Pancreas (tissue), 10 donors: ENCODE results near the gene NR2F6. TPM values are rescaled to one million over a fixed set of nuclear protein-coding genes. Genes with fewer than 3 reads are reported as not detected.

Experiments
- ATAC-seq, 4 donors: fragments of 200-7000 bp; cut with Tn5 transposase; one replicate each; pipeline versions ENCODE4 v1.8.0 to v1.9.1; 2020; ENCODE audit warnings: mild to moderate bottlenecking in 4 of 4, moderate library complexity in 4 of 4
- DNase-seq, 6 donors: peaks; one replicate each; pipeline ENCODE4 v3.0.0-alpha.2; 2020
- FAIRE-seq: peaks from 2 replicates; lab custom pipeline; 2012; peaks lifted over from hg19 to GRCh38; lab: Jason Lieb, UNC
- H3K27ac ChIP-seq, 4 donors: fragments of 200-600 bp; sonication (generic); 1 replicate in 3 of 4; 2 replicates in 1 of 4; pipeline versions ENCODE4 v1.5.0 to v1.8.0; 2020
- H3K27me3 ChIP-seq, 4 donors: fragments of 200-600 bp; one replicate each; pipeline ENCODE4 v1.8.0; 2021
- H3K36me3 ChIP-seq, 3 donors: fragments of 200-600 bp; sonication (generic) in 1 of 3; one replicate each; pipeline versions ENCODE4 v1.5.0 to v1.8.0; 2020 to 2021
- H3K4me1 ChIP-seq, 3 donors: fragments of 200-600 bp; one replicate each; pipeline ENCODE4 v1.8.0; 2021
- H3K4me3 ChIP-seq, 4 donors: fragments of 200-600 bp; sonication (generic) in 2 of 4; one replicate each; pipeline versions ENCODE4 v1.5.0 to v1.8.0; 2020 to 2021
- H3K9me3 ChIP-seq, 4 donors: fragments of 200-600 bp; one replicate each; pipeline ENCODE4 v1.8.0; 2021
- CTCF ChIP-seq, 4 donors: fragments of 200-600 bp; sonication (generic) in 3 of 4; IDR thresholded peaks; one replicate each; pipeline versions ENCODE4 v1.5.0 to v1.8.0; 2021; ENCODE audit warnings: antibody characterized with exemption in 4 of 4
- WGBS, 2 donors: extraction: QIAGEN DNeasy Blood & Tissue Kit; methylation state at CpG; one replicate each; pipeline ENCODE4 v1.1.7; 2013; 5-methylcytosine and 5-hydroxymethylcytosine counted together
- intact Hi-C, 3 donors: fragments of 100-400 bp; cut with DNase I; formaldehyde crosslinking; loops; one replicate each; pipeline versions ENCODE4 v1.11.1 to v1.14.2; 2022
- polyA plus RNA-seq, 2 donors: library from polyadenylated mRNA; stranded (reverse); fragments of 200-250 nt; gene quantifications; one replicate each; pipeline ENCODE4 v1.2.3, GENCODE V29; 2013
- total RNA-seq, 6 donors: library from RNA; stranded (reverse); fragmentation: NEBNext Ultra II Directional in 4 of 6; extraction: Animal tissue kit (Norgen Biotek cat#: 25700) in 4 of 6; gene quantifications; one replicate each; pipeline versions ENCODE4 v1.2.1 to v1.2.4, GENCODE V29; 2021 to 2023
- donor health status: healthy with polysubstance abuse.
- donor health status: DM: no; HTN: no; CAD: no; lungs with moderate emphysema.
- donor health status: DM: no; HTN: no; CAD: no.
- donor health status: control.
- donor health status: control.
- donor health status: Bipolar disorder and iron deficiency.
- donor health status: DM: yes; HTN: yes; CAD: no.
- donor health status: DM: no; HTN: no; CAD: no.
- donor health status: DM: no; HTN: no; CAD: no.
- donor health status: DM: yes; HTN: yes; CAD: no.

Gene NR2F6
- total and polyA plus RNA-seq, 8 donors: 21.3 to 51.2 (median 34.6) TPM

GRCh38 chr19:17289489-17289888, 43.8 kb upstream of the NR2F6 start:
- no peaks in the 10 kb centered on the region for H3K4me1 ChIP-seq
- intact Hi-C loops: loop anchor here in 2 of 3 donors (10.0 kb wide), 1 partner anchor 225 kb away; no protein-coding TSS in a partner anchor
- no peak for TF ChIP-seq CTCF (IDR thresholded peaks at IDR 0.05)
- H3K27ac ChIP-seq: no peak overlapping the region
- H3K9me3 ChIP-seq: no peaks in the 10 kb centered on the region
- FAIRE-seq (no peak), DNase-seq (peak in 4 of 6 donors; percentile 45 to 74 (median 60)), ATAC-seq (peak in 3 of 4 donors; percentile 28 to 55 (median 32))
- WGBS, 2 donors: 17 to 21% methylated on average over 22 of the region's 22 CpGs
- no peak overlapping the region for H3K4me3 ChIP-seq
- H3K27me3 ChIP-seq: no peaks in the 10 kb centered on the region
- no peaks in the 10 kb centered on the region for H3K36me3 ChIP-seq

DNA sequence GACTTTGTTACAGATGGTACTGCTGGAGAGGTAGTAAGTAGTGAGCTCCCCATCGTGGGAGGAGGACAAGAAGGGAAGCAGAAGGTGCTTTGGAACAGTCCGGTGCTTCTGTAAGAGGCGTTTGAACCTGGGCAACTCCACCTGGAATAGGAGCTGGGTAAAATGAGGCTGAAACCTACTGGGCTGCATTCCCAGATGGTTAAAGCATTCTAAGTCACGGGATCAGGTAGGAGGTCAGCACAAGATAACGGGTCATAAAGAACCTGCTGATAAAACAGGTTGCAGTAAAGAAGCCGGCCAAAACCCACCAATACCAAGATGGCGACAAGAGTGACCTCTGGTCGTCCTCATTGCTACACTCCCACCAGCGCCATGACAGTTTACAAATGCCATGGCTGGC, 41.0 kb upstream of the NR2F6 start:
- peaks cover 0 to under 1% (median 0%) of the 10 kb centered on the region in 3 donors for H3K4me1 ChIP-seq
- H3K27ac ChIP-seq: no peak overlapping the region
- no peak for TF ChIP-seq CTCF (IDR thresholded peaks at IDR 0.05)
- DNase-seq (no peak), FAIRE-seq (no peak), ATAC-seq (no peak)
- intact Hi-C loops: loop anchor here in 2 of 3 donors (10.0 kb wide), 1 partner anchor 222 kb away; no protein-coding TSS in a partner anchor
- H3K4me3 ChIP-seq: no peak overlapping the region
- no peaks in the 10 kb centered on the region for H3K36me3 ChIP-seq
- 71 to 78% methylated on average over 9 of the region's 9 CpGs for WGBS, 2 donors
- H3K9me3 ChIP-seq: no peaks in the 10 kb centered on the region
- H3K27me3 ChIP-seq: peaks cover 0 to under 1% (median 0%) of the 10 kb centered on the region in 4 donors

DNA sequence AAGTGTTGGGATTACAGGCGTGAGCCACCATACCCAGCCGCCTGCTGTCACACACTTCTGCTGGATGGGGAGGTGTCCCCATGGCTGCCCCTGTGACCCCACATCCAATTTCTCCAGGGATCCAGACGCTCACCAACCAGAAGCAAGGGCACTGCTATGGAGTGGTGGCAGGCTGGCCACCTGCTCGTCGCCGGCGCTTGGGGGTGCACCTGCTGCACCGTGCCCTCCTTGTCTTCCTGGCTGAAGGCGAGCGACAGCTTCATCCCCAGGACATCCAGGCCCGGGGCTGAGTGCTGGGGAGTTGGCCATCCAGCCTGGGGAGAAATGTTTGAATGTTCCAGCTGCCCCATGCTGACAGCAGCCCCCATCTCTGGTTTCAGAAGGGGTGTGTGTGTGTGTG, 40.5 kb upstream of the NR2F6 start:
- Histone ChIP-seq H3K9me3 (no peaks in the 10 kb centered on the region), H3K27me3 (peaks cover 0 to 5% (median 0%) of the 10 kb centered on the region in 4 donors), H3K36me3 (no peaks in the 10 kb centered on the region), H3K27ac (no peak overlapping the region), H3K4me1 (peaks cover 0 to 4% (median 0%) of the 10 kb centered on the region in 3 donors), H3K4me3 (no peak overlapping the region)
- WGBS, 2 donors: 85 to 86% methylated on average over 11 of the region's 11 CpGs
- FAIRE-seq (no peak), ATAC-seq (no peak), DNase-seq (no peak)
- intact Hi-C loops: loop anchor here in 2 of 3 donors (10.0 kb wide), 1 partner anchor 221 kb away; no protein-coding TSS in a partner anchor
- TF ChIP-seq CTCF (IDR thresholded peaks at IDR 0.05): no peak

DNA sequence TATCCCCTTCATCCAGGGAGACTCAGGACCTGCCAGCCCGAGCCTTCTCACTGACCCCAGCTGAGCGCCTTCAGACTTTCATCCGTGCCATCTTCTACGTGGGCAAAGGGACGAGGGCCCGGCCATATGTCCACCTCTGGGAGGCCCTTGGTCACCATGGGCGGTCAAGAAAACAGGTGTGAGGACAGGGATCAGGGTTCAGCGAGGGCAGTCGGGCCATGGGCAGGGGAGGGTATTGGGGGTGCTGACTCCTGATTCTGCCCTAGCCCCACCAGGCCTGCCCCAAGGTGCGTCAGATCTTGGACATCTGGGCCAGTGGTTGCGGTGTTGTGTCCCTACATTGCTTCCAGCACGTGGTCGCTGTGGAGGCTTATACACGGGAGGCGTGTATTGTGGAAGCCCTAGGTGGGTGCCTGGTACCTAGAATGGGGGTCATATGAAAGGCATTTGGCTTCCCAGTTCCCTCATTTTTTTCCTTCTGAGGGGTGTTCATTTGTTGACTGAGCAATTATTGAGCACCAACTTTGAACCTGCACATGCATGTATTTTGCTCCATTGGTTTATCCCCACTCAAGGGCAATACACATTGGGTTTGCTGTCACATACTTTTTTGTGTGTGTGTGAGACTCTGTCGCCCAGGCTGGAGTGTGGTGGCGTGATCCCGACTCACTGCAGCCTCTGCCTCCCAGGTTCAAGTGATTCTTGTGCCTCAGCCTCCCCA, 39.9 kb upstream of the NR2F6 start:
- ATAC-seq: no peak
- intact Hi-C loops: loop anchor here in 2 of 3 donors (10.0 kb wide), 1 partner anchor 221 kb away; no protein-coding TSS in a partner anchor
- 84 to 90% methylated on average over 18 of the region's 18 CpGs for WGBS, 2 donors

More for the DNA sequence above, 39.9 kb upstream of the NR2F6 start:
- FAIRE-seq: no peak
- Histone ChIP-seq H3K4me3 (no peak overlapping the region), H3K27me3 (peaks cover 0 to 6% (median 0%) of the 10 kb centered on the region in 4 donors), H3K9me3 (no peaks in the 10 kb centered on the region), H3K4me1 (peaks cover 0 to 4% (median 0%) of the 10 kb centered on the region in 3 donors), H3K36me3 (no peaks in the 10 kb centered on the region), H3K27ac (no peak overlapping the region)
- DNase-seq: no peak
- no peak for TF ChIP-seq CTCF (IDR thresholded peaks at IDR 0.05)
